HL-60 (cell line): ENCODE data around the gene DES.

Experiments used
- DNase-seq, 2 experiments: peaks; one replicate each; pipeline ENCODE4 v3.0.0-alpha.2; 2010 to 2020; ENCODE audit warnings: low read depth in 1 of 2, low spot score in 1 of 2
- H3K27ac ChIP-seq: fragments of 250-450 bp; sonication (Bioruptor Pico); replicated peaks from 2 replicates; pipeline ENCODE4 v1.5.1; 2020; ENCODE audit warnings: mild to moderate bottlenecking, moderate library complexity
- H3K27me3 ChIP-seq: fragments of 250-450 bp; sonication (Bioruptor Pico); 2 replicates; pipeline ENCODE4 v1.5.1; 2021; ENCODE audit warnings: mild to moderate bottlenecking, moderate library complexity; ENCODE audit not compliant: insufficient read depth, poor library complexity, severe bottlenecking
- H3K4me3 ChIP-seq: replicated peaks from 2 replicates; pipeline ENCODE4 v1.5.1; 2011; ENCODE audit warnings: mild to moderate bottlenecking, control low read depth, low read length; ENCODE audit not compliant: insufficient read depth
- CTCF ChIP-seq: IDR thresholded peaks from one replicate; pipeline ENCODE4 v1.5.1; 2011; ENCODE audit warnings: low read length, control low read depth, inconsistent platforms; ENCODE audit not compliant: insufficient read depth
- GABPA ChIP-seq: IDR thresholded peaks from 2 replicates; pipeline ENCODE4 v1.6.1; 2012; ENCODE audit warnings: low read depth
- POLR2AphosphoS5 ChIP-seq: IDR thresholded peaks from 2 replicates; pipeline ENCODE4 v1.6.1; 2012; ENCODE audit warnings: low read depth
- SPI1 ChIP-seq: IDR thresholded peaks from 2 replicates; pipeline ENCODE4 v1.6.1; 2012; ENCODE audit warnings: low read depth, mild to moderate bottlenecking, borderline replicate concordance
- TF ChIP-seq, protein P1 (sequence below): IDR thresholded peaks from 2 replicates; pipeline ENCODE4 v1.6.1; 2012; ENCODE audit warnings: low read depth; ENCODE audit not compliant: insufficient replicate concordance

The DES gene

DNA sequence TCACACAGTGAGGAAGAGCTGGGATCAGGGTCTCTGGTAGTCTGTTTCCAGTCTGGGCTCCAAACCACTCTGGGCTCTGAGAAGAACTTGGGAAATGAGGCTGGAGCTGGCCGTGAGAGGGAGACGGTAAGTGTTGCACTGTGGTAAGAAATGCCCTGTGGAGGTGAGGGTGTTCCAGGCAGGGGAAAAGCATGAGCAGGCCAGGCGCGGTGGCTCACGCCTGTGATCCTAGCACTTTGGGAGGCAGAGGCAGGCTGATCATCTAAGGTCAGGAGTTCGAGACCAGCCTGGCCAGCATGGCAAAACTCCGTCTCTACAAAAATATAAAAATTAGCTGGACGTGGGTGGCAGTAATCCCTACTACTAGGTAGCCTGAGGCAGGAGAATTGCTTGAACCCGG is 14.3 kb upstream of the DES start:
- TF ChIP-seq GABPA (no peak), SPI1 (no peak), CTCF (no peak), POLR2AphosphoS5 (no peak)
- TF ChIP-seq, protein P1, sequence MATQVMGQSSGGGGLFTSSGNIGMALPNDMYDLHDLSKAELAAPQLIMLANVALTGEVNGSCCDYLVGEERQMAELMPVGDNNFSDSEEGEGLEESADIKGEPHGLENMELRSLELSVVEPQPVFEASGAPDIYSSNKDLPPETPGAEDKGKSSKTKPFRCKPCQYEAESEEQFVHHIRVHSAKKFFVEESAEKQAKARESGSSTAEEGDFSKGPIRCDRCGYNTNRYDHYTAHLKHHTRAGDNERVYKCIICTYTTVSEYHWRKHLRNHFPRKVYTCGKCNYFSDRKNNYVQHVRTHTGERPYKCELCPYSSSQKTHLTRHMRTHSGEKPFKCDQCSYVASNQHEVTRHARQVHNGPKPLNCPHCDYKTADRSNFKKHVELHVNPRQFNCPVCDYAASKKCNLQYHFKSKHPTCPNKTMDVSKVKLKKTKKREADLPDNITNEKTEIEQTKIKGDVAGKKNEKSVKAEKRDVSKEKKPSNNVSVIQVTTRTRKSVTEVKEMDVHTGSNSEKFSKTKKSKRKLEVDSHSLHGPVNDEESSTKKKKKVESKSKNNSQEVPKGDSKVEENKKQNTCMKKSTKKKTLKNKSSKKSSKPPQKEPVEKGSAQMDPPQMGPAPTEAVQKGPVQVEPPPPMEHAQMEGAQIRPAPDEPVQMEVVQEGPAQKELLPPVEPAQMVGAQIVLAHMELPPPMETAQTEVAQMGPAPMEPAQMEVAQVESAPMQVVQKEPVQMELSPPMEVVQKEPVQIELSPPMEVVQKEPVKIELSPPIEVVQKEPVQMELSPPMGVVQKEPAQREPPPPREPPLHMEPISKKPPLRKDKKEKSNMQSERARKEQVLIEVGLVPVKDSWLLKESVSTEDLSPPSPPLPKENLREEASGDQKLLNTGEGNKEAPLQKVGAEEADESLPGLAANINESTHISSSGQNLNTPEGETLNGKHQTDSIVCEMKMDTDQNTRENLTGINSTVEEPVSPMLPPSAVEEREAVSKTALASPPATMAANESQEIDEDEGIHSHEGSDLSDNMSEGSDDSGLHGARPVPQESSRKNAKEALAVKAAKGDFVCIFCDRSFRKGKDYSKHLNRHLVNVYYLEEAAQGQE: no peak
- no peaks in the 10 kb centered on the region for H3K27me3 ChIP-seq
- no peak overlapping the region for H3K27ac ChIP-seq
- no peak for DNase-seq
- no peak overlapping the region for H3K4me3 ChIP-seq

GRCh38 chr2:219404291-219404910 is 13.8 kb upstream of the DES start:
- DNase-seq: no peak
- H3K4me3 ChIP-seq: no peak overlapping the region
- TF ChIP-seq, protein P1: no peak
- TF ChIP-seq POLR2AphosphoS5 (no peak), SPI1 (no peak), GABPA (no peak), CTCF (no peak)
- no peaks in the 10 kb centered on the region for H3K27me3 ChIP-seq
- H3K27ac ChIP-seq: no peak overlapping the region

DNA sequence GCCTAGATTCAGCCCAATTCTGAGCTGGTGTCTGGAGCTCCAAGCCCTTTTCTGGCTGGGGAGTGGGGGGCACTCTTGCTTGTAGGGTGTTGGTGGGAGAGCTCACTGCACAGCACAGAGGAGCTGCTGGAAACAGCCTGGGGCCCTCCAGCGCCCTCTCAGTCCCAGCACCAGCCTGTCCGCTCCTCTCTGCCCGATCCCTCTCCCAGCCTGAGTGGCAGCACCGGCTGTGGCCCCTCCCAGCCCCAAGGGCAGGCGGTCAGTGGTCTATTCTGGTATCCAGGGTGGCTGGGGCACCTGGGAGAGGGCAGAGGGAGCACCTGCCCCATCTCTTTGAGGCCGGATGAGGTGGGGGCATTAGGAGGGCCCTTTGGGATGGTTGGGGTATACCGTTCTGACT is 13.2 kb upstream of the DES start:
- TF ChIP-seq GABPA (no peak), POLR2AphosphoS5 (no peak), SPI1 (no peak), CTCF (no peak)
- TF ChIP-seq, protein P1: no peak
- no peak overlapping the region for H3K4me3 ChIP-seq
- no peak for DNase-seq

More for the DNA sequence above, 13.2 kb upstream of the DES start:
- no peaks in the 10 kb centered on the region for H3K27me3 ChIP-seq
- no peak overlapping the region for H3K27ac ChIP-seq
